Activated naive CD4-positive, alpha-beta T cell treated with anti-CD3 and anti-CD28 coated beads, Interleukin-2, amount 10 ng/mL, durations not matched to agents 7 days and 5 days (primary cell): ENCODE measurements around the gene METTL8.
"Not testable (repeated sequence)": the region's sequence is repeated elsewhere in the genome, so short reads cannot be mapped to it uniquely, and the experiment has no call there.

Experiments
- CTCF ChIA-PET: fragments of 350-600 bp; sonication (Branson Sonifier 250); formaldehyde crosslinking; loops from one replicate; lab custom pipeline; 2021; ENCODE audit warnings: antibody characterized with exemption; lab: Charles Lee
- DNase-seq: peaks from one replicate; pipeline ENCODE4 v3.0.0-alpha.2; 2020
- H3K27ac Mint-ChIP-seq: one replicate; pipeline ENCODE4 v1.8.0; 2021; ENCODE audit warnings: mild to moderate bottlenecking, moderate library complexity, mixed read lengths
- H3K27me3 Mint-ChIP-seq: one replicate; pipeline ENCODE4 v1.8.0; 2021; ENCODE audit warnings: mild to moderate bottlenecking, mixed read lengths
- H3K36me3 Mint-ChIP-seq: one replicate; pipeline ENCODE4 v1.8.0; 2021; ENCODE audit warnings: mixed read lengths
- H3K4me1 Mint-ChIP-seq: one replicate; pipeline ENCODE4 v1.8.0; 2021; ENCODE audit warnings: mixed read lengths
- H3K4me3 Mint-ChIP-seq: one replicate; pipeline ENCODE4 v1.8.0; 2021; ENCODE audit warnings: mild to moderate bottlenecking, moderate library complexity, mixed read lengths
- H3K9me3 Mint-ChIP-seq: one replicate; pipeline ENCODE4 v1.8.0; 2021; ENCODE audit warnings: mixed read lengths

Gene METTL8

DNA sequence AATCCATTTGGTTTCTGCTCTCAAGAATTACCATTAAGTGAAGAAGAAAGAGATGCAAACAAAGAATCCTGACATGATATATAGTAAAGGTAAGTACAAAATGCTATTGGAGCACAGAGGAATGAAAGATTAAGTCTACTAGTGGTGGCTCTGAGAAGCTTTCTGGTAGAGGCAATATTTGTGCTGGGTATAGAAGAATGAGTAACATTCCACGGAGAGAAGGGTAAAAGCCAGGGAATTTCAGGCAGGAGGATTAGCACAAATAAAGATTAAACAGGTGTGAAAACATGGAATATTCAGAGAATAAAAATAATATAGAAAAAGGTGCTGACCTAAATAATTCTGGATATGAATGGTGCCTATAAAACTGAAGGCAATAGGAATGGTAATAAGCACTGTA, 31.8 kb downstream of the METTL8 start:
- Mint-ChIP-seq H3K4me1 (peaks cover 2% of the 10 kb centered on the region), H3K27ac (no peak overlapping the region), H3K36me3 (peaks cover 6% of the 10 kb centered on the region), H3K27me3 (no peaks in the 10 kb centered on the region), H3K4me3 (no peak overlapping the region), H3K9me3 (peaks cover 11% of the 10 kb centered on the region)
- no peak for DNase-seq
- CTCF ChIA-PET, result no interaction called here

- Mint-ChIP-seq H3K27ac (no peak overlapping the region), H3K36me3 (peaks cover 5% of the 10 kb centered on the region), H3K4me1 (no peaks in the 10 kb centered on the region), H3K27me3 (no peaks in the 10 kb centered on the region), H3K4me3 (no peak overlapping the region), H3K9me3 (peaks cover 10% of the 10 kb centered on the region)
- no peak for DNase-seq
- CTCF ChIA-PET, result interaction anchor here (0.9 to 1.0 kb wide), 2 partner anchors 16 to 33 kb away, joined by 3 to 4 read pairs; no protein-coding TSS in a partner anchor
Measured at GRCh38 chr2:171400395-171400794, 33.4 kb downstream of the METTL8 start.

DNA sequence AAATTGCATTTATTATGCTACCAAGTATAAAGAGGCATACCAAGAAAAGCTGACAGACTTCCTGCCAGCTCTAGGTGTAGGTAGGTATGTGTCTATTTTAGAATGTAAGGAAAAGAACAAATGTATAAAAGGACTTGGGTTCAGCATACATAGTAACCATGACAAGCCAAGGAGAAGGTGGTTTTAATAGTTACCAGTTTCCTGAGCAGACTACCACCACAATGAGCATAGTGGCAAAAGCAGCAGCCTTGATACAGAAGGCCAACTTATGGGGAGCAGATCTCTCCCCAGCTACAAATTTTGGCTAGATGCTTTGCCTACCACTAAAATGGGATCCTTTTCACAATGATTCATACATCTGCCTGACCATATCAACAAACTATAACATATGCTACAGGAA, 34.5 kb downstream of the METTL8 start:
- Mint-ChIP-seq H3K4me1 (no peaks in the 10 kb centered on the region), H3K4me3 (no peak overlapping the region), H3K9me3 (peaks cover 10% of the 10 kb centered on the region), H3K36me3 (peaks cover 5% of the 10 kb centered on the region), H3K27me3 (no peaks in the 10 kb centered on the region), H3K27ac (no peak overlapping the region)
- CTCF ChIA-PET, result interaction anchor here (0.7 kb wide), 1 partner anchor 85 kb away, joined by 3 read pairs; no protein-coding TSS in a partner anchor
- no peak for DNase-seq

DNA sequence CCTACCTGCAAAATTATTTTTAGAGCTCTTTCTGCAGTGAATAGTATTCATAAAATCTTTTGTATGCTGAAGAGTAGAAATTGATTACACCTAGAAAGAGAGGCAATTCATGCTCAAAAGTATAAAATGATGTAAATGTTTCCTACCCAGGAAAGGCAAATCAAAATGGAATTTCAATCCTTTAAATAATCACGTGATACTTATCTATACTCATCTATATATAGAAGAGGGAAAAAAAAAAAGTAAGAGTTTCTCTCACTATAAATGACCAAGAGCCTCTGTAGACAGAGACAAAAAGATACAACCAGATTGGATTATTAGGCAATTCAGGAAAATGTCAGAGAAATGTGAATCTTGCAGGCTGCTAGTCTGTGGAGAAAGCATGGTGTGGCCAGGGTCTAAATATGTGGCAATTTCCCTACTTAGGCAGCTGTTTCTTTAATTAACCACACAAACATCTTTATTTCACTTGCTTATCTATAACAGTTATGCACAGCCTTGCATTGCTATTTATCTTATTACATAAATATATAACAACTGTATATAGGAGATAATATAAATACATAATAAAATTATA, 39.5 kb downstream of the METTL8 start:
- no peaks in the 10 kb centered on the region for H3K9me3 Mint-ChIP-seq
- H3K27me3 Mint-ChIP-seq, result no peaks in the 10 kb centered on the region
- no peaks in the 10 kb centered on the region for H3K4me1 Mint-ChIP-seq
- no peak overlapping the region for H3K27ac Mint-ChIP-seq
- CTCF ChIA-PET, result interaction anchor here (1.1 kb wide), 1 partner anchor 22 kb away, joined by 3 read pairs; no protein-coding TSS in a partner anchor
- no peak for DNase-seq
- no peak overlapping the region for H3K4me3 Mint-ChIP-seq
- peaks cover 4% of the 10 kb centered on the region for H3K36me3 Mint-ChIP-seq

- CTCF ChIA-PET, result interaction anchor here (1.1 kb wide), 1 partner anchor 23 kb away, joined by 3 read pairs; no protein-coding TSS in a partner anchor
- Mint-ChIP-seq H3K4me3 (no peak overlapping the region), H3K4me1 (no peaks in the 10 kb centered on the region), H3K36me3 (peaks cover 4% of the 10 kb centered on the region), H3K27me3 (no peaks in the 10 kb centered on the region), H3K27ac (no peak overlapping the region), H3K9me3 (no peaks in the 10 kb centered on the region)
- no peak for DNase-seq
Measured at GRCh38 chr2:171393487-171393886, 40.3 kb downstream of the METTL8 start.

DNA sequence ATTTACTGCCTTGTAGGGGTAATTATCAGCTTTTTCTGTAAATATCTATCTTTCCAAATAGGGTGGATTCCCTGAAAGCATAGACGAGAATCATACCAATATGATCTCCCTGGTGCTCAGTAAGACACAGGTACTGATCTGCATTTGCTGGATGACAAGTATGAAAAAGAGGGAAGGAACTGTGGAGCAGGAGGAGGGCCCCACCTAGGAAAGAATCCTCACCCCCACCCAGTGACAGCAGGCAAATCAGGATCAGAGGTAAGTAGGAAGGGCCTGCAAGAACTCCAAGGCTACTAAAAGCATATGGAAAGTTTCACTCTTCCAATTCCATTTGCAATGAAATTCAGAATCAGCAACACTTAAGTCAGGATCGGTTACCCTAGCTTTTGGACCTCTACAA, 42.3 kb downstream of the METTL8 start:
- H3K27me3 Mint-ChIP-seq, result no peaks in the 10 kb centered on the region
- no peaks in the 10 kb centered on the region for H3K9me3 Mint-ChIP-seq
- no peak for DNase-seq
- H3K4me3 Mint-ChIP-seq, result no peak overlapping the region
- H3K27ac Mint-ChIP-seq, result no peak overlapping the region
- CTCF ChIA-PET, result no interaction called here
- peaks cover 4% of the 10 kb centered on the region for H3K4me1 Mint-ChIP-seq
- H3K36me3 Mint-ChIP-seq, result peaks cover 9% of the 10 kb centered on the region

DNA sequence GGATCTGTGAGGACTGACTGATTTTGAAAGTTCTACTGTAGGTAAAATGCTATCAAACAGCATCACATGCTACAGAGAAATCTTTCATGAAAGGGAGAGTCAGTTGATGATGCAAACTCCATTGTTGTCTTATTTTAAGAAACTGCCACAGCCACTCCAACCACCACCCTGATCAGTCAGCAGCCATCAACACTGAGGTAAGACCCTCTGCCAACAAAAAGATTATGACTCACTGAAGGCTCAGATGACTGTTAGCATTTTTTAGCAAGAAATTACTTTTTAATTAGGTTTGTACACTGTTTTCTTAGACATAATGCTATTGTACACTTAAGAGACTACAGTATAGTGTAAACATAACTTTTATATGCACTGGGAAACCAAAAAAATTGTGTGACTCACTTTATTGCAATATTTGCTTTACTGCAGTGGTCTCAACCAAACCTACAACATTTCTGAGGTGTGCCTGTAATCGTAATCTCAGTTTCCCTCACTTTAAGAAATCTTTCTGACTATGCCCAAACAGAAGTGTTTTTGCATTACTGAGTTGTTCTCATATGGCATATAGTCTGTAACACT, 42.8 kb downstream of the METTL8 start:
- no peak for DNase-seq
- CTCF ChIA-PET, result no interaction called here

GRCh38 chr2:171389780-171390179, 44.0 kb downstream of the METTL8 start:
- Mint-ChIP-seq H3K27me3 (no peaks in the 10 kb centered on the region), H3K9me3 (peaks cover 2% of the 10 kb centered on the region), H3K27ac (no peak overlapping the region), H3K36me3 (peaks cover 16% of the 10 kb centered on the region), H3K4me3 (no peak overlapping the region), H3K4me1 (peaks cover 11% of the 10 kb centered on the region)
- DNase-seq, result no peak
- CTCF ChIA-PET, result no interaction called here

More for the DNA sequence above, 42.8 kb downstream of the METTL8 start:
- no peak overlapping the region for H3K4me3 Mint-ChIP-seq
- no peaks in the 10 kb centered on the region for H3K27me3 Mint-ChIP-seq
- H3K4me1 Mint-ChIP-seq, result peaks cover 8% of the 10 kb centered on the region
- peaks cover 10% of the 10 kb centered on the region for H3K36me3 Mint-ChIP-seq
- no peak overlapping the region for H3K27ac Mint-ChIP-seq
- H3K9me3 Mint-ChIP-seq, result no peaks in the 10 kb centered on the region

GRCh38 chr2:171389325-171389724, 44.5 kb downstream of the METTL8 start:
- Mint-ChIP-seq H3K27me3 (no peaks in the 10 kb centered on the region), H3K27ac (no peak overlapping the region), H3K4me1 (peaks cover 11% of the 10 kb centered on the region), H3K9me3 (peaks cover 2% of the 10 kb centered on the region), H3K4me3 (no peak overlapping the region), H3K36me3 (peaks cover 16% of the 10 kb centered on the region)
- CTCF ChIA-PET, result no interaction called here
- no peak for DNase-seq

- Mint-ChIP-seq H3K27me3 (no peaks in the 10 kb centered on the region), H3K36me3 (peaks cover 22% of the 10 kb centered on the region), H3K27ac (no peak overlapping the region), H3K4me1 (peaks cover 11% of the 10 kb centered on the region), H3K4me3 (no peak overlapping the region), H3K9me3 (peaks cover 5% of the 10 kb centered on the region)
- CTCF ChIA-PET, result no interaction called here
- no peak for DNase-seq
Measured at GRCh38 chr2:171387052-171387451, 46.7 kb downstream of the METTL8 start.

DNA sequence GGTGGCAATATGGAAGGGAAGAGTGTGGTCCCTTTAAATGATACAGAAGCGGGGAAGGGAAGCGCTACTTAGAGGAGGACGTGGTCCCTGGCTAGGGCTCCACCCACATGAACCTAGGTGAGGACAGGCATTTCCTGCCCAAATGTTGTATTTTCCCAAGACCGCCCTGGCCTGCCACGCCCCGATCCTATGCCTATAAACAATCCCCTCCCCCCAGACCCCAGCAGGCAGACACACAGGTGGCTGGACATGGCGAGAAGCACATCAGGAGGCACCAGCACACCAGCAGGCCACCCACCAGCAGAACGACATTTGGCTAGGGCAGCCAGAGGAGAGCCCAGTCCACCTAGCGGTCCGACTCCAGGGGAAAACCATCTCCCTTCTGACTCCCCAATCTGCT, 47.2 kb downstream of the METTL8 start:
- no peak for DNase-seq
- Mint-ChIP-seq H3K27me3 (no peaks in the 10 kb centered on the region), H3K9me3 (peaks cover 5% of the 10 kb centered on the region), H3K4me1 (peaks cover 11% of the 10 kb centered on the region), H3K36me3 (peaks cover 22% of the 10 kb centered on the region), H3K4me3 (no peak overlapping the region), H3K27ac (peak overlapping the region; percentile 35)
- CTCF ChIA-PET, result no interaction called here

DNA sequence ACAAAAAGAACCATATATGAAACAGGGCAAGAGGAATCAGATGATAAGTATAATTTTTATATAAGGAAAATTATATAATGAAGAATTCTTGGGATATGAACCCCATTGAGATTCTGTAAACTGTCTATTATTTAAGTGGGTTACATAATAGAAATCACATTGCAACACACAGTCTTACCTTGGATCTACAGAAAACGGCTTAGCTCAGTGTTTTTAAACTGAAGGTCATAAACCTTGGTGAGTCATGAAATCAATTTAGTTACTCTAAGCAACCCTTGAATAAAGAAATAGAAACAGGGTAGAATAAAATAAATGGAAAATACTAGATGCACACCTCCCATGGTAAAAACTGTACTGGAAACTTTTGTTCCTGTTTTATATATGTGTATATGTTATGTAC, 50.7 kb downstream of the METTL8 start:
- H3K27me3 Mint-ChIP-seq, result no peaks in the 10 kb centered on the region
- no peak overlapping the region for H3K4me3 Mint-ChIP-seq
- CTCF ChIA-PET, result no interaction called here
- no peak for DNase-seq
- peaks cover 27% of the 10 kb centered on the region for H3K9me3 Mint-ChIP-seq
- peaks cover 11% of the 10 kb centered on the region for H3K4me1 Mint-ChIP-seq
- peaks cover 30% of the 10 kb centered on the region for H3K36me3 Mint-ChIP-seq
- no peak overlapping the region for H3K27ac Mint-ChIP-seq

DNA sequence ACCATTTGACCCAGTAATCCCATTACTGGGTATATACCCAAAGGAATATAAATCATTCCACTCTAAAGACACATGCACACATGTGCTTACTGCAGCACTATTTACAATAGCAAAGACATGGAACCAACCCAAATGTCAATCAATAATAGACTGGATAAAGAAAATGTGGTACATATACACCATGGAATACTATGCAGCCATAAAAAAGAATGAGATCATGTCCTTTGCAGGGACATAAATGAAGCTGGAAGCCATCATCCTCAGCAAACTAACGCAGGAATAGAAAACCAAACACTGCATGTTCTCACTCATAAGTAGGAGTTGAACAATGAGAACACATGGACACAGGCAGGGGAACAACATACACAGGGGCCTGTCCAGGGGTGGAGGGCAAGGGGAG, 51.6 kb downstream of the METTL8 start:
- H3K27me3 Mint-ChIP-seq, CTCF ChIA-PET, H3K4me3 Mint-ChIP-seq, DNase-seq: not testable (repeated sequence)
- H3K27ac Mint-ChIP-seq, result peak overlapping the region; percentile 15
- peaks cover 33% of the 10 kb centered on the region for H3K9me3 Mint-ChIP-seq
- H3K36me3 Mint-ChIP-seq, result peaks cover 38% of the 10 kb centered on the region
- peaks cover 11% of the 10 kb centered on the region for H3K4me1 Mint-ChIP-seq

- CTCF ChIA-PET, H3K27ac Mint-ChIP-seq, H3K4me3 Mint-ChIP-seq, H3K4me1 Mint-ChIP-seq, H3K27me3 Mint-ChIP-seq, DNase-seq: not testable (repeated sequence)
- Mint-ChIP-seq H3K36me3 (peaks cover 37% of the 10 kb centered on the region), H3K9me3 (peaks cover 35% of the 10 kb centered on the region)
Measured at GRCh38 chr2:171377852-171378251, 55.9 kb downstream of the METTL8 start.

- H3K9me3 Mint-ChIP-seq, result peaks cover 13% of the 10 kb centered on the region
- CTCF ChIA-PET, result no interaction called here
- H3K4me1 Mint-ChIP-seq, result no peaks in the 10 kb centered on the region
- no peak overlapping the region for H3K4me3 Mint-ChIP-seq
- peaks cover 8% of the 10 kb centered on the region for H3K36me3 Mint-ChIP-seq
- H3K27ac Mint-ChIP-seq, result no peak overlapping the region
- DNase-seq, result no peak
- no peaks in the 10 kb centered on the region for H3K27me3 Mint-ChIP-seq
Measured at GRCh38 chr2:171367692-171368091, 66.1 kb downstream of the METTL8 start.
